ENCODE results near the gene ZNF536.

The ZNF536 gene

DNA sequence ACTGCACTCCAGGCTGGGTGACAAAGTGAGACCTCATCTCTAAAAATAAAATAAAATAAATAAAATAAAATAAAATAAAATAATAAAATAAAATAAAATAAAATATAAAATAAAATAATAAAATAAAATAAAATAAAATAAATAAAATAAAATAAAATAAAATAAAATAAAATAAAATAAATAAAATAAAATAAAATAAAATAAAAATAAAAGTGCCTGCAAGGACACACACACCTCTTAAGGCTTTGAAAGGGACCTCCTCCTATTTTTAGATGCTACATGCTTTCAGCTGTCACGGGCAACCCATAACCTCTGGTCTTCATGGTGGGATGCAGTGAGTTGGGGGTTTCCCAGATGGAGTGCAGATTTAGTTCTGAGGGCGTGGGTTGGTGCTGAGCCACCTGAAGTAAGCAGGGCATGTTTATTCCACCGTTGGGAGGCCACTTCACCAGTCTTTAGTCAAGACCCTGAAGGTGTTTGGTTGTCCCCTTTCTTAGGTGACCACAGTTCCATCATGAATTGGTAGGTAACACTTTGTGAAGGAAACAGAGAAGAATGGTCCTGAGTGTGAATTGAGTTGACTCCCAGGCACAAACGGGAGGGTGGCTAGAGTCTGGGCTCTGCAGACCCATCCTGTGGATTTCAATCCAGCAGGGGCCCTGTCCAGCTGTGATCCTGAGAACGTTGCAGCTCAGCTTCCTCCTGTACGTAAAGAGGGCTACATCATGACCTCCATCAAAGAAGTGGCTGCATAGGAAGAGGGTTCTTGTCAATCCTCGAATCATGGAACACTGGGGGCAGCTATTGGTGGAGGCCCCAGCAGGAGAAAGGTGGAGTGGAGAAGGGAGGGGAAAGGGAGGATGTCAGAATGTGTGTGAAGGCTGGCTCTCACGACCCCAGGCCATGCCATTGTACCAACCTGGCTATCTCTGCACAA, 234.2 kb downstream of the ZNF536 start:
- DNase-seq (ENCODE audit: low spot score): no peak
